Immature natural killer cell (primary cell): ENCODE results near the gene ADCY3. TPM values are rescaled to one million over a fixed set of nuclear protein-coding genes. Genes with fewer than 3 reads are reported as not detected.

ENCODE experiments used
- polyA plus RNA-seq, 3 donors: library from polyadenylated mRNA; unstranded; fragments of 300-500 nt; fragmentation: Illumina TruSeq; gene quantifications; one replicate each; pipeline ENCODE4 v1.2.3, GENCODE V29; 2021

Gene ADCY3
- polyA plus RNA-seq, 3 donors from 2014 or later: 0.86 to 2.1 TPM; not detected in 1

Other genes with a start within 250 kb of the ADCY3 start
- gene PTRHD1, start 126.8 kb downstream of the ADCY3 start, polyA plus RNA-seq: 100 to 1,000 TPM in 1 of 3 donors, 10 to 100 TPM in 2; 50.0 to 116 (median 58.6) TPM
- gene CENPO, start 126.8 kb downstream of the ADCY3 start, polyA plus RNA-seq: 1 to 10 TPM; 1.2 to 5.6 (median 4.2) TPM
- gene DNAJC27, start 51.7 kb upstream of the ADCY3 start, polyA plus RNA-seq: 1 to 10 TPM; 2.1 to 4.9 (median 2.2) TPM
- under 1 TPM in 1 of 3 donors, not detected in 2; 0.08 TPM for gene EFR3B, start 121.8 kb upstream of the ADCY3 start, polyA plus RNA-seq
- 10 to 100 TPM in 2 of 3 donors, 1 to 10 TPM in 1; 7.0 to 15.7 (median 12.8) TPM for gene POMC, start 248.3 kb upstream of the ADCY3 start, polyA plus RNA-seq